HG02678 (cell line): ENCODE results near the gene FKBP14.
"Not testable (repeated sequence)": the region's sequence is repeated elsewhere in the genome, so short reads cannot be mapped to it uniquely, and the experiment has no call there.

Experiments used
- ATAC-seq: cut with Tn5 transposase; IDR thresholded peaks from one replicate; pipeline ENCODE4 v1.9.1; 2021; ENCODE audit warnings: mild to moderate bottlenecking, moderate library complexity; ENCODE audit not compliant: unreplicated experiment

FKBP14 gene

GRCh38 chr7:29962035-29962434, 64.5 kb downstream of the FKBP14 start:
- no peak for ATAC-seq

- ATAC-seq = not testable (repeated sequence)
These were observed 64.9 kb downstream of the FKBP14 start for GRCh38 chr7:29961611-29962010.
